Keratinocyte (primary cell): ENCODE data around the gene IRAK2.

Experiments
- CTCF ChIP-seq, 3 experiments: IDR thresholded peaks in 1 of 3; conservative IDR thresholded peaks in 1 of 3; optimal IDR thresholded peaks in 1 of 3; 2 replicates in 2 of 3; 3 replicates in 1 of 3; pipeline versions ENCODE3 to v1.5.1; 2011; ENCODE audit warnings: low read length in 3 of 3, mild to moderate bottlenecking in 3 of 3, moderate library complexity in 2 of 3, control low read depth in 1 of 3, inconsistent platforms in 1 of 3; ENCODE audit not compliant: insufficient read depth in 2 of 3; ENCODE audit errors: extremely low read depth in 1 of 3
- EZH2 ChIP-seq: IDR thresholded peaks from one replicate; pipeline ENCODE4 v1.6.1; 2012; ENCODE audit warnings: inconsistent platforms, mild to moderate bottlenecking, low read length, moderate library complexity

GRCh38 chr3:10260211-10260701 is 95.5 kb downstream of the IRAK2 start:
- TF ChIP-seq EZH2 = no peak
- TF ChIP-seq CTCF (optimal IDR thresholded peaks at IDR 0.05 in 1 of 3, IDR thresholded peaks at IDR 0.05 in 1 of 3, conservative IDR thresholded peaks at IDR 0.05 in 1 of 3; ENCODE audit: extremely low read depth in 1 of 3, insufficient read depth in 2 of 3, low read length in 3 of 3) = no peak
